ENCODE measurements around the gene MMAB. TPM values are rescaled to one million over a fixed set of nuclear protein-coding genes. Genes with fewer than 3 reads are reported as not detected.

Gene MMAB
- total and polyA plus RNA-seq, 2 experiments from 2014 or later: 6.7 to 26.8 TPM

GRCh38 chr12:109557200-109557599 is 16.1 kb downstream of the MMAB start:
- 0 out of 2 replicates have a peak, but pooled peaks cover 4% of the 10 kb centered on the region for H3K4me1 ChIP-seq (ENCODE audit: insufficient read depth)
- TF ChIP-seq EZH2 (IDR thresholded peaks at IDR 0.05; ENCODE audit: insufficient read depth, poor library complexity, severe bottlenecking) (no peak), EZH2phosphoT487 (IDR thresholded peaks at IDR 0.05; ENCODE audit: insufficient read depth, low read depth) (no peak)

GRCh38 chr12:109555431-109556315 is 17.6 kb downstream of the MMAB start:
- no peak overlapping the region for H2AFZ ChIP-seq
- H3K4me2 ChIP-seq (ENCODE audit: unreplicated experiment): no peak overlapping the region
- TF ChIP-seq EZH2phosphoT487 (IDR thresholded peaks at IDR 0.05; ENCODE audit: insufficient read depth, low read depth) (no peak), EZH2 (IDR thresholded peaks at IDR 0.05; ENCODE audit: insufficient read depth, poor library complexity, severe bottlenecking) (no peak)
- H3K9me2 ChIP-seq (ENCODE audit: insufficient read depth): no peaks in the 10 kb centered on the region
- no peak overlapping the region for H3K27ac ChIP-seq
- no peaks in the 10 kb centered on the region for H3K36me3 ChIP-seq (ENCODE audit: low read depth)
- H3K27me3 ChIP-seq (replicated peaks; ENCODE audit: insufficient read depth): peaks cover 26% of the 10 kb centered on the region
- no peaks in the 10 kb centered on the region for H3K79me2 ChIP-seq (ENCODE audit: insufficient read depth)
- in situ Hi-C loops (cut with MboI): no loop called here
- DNase-seq: no peak
- H3K4me1 ChIP-seq (ENCODE audit: insufficient read depth): 0 out of 2 replicates have a peak, but pooled peaks cover 4% of the 10 kb centered on the region
- WGBS, 2 experiments (ENCODE audit: low coverage in 1 of 2, low lambda C conversion rate in 2 of 2, missing lambda C conversion rate in 2 of 2): 60 to 66% methylated on average over 18 of the region's 18 CpGs
- no peak overlapping the region for H3K9ac ChIP-seq
- no peaks in the 10 kb centered on the region for H3K9me3 ChIP-seq (ENCODE audit: low read depth)
- H3K4me3 ChIP-seq: no peak overlapping the region
- no peaks in the 10 kb centered on the region for H4K20me1 ChIP-seq (ENCODE audit: insufficient read depth)
- no peaks in the 10 kb centered on the region for H3F3A ChIP-seq (ENCODE audit: insufficient read depth)

More at GRCh38 chr12:109557200-109557599, 16.1 kb downstream of the MMAB start:
- no peaks in the 10 kb centered on the region for H3F3A ChIP-seq (ENCODE audit: insufficient read depth)
- in situ Hi-C loops (cut with MboI): no loop called here
- no peak overlapping the region for H3K4me3 ChIP-seq
- H3K27me3 ChIP-seq (replicated peaks; ENCODE audit: insufficient read depth): peaks cover 26% of the 10 kb centered on the region
- no peaks in the 10 kb centered on the region for H4K20me1 ChIP-seq (ENCODE audit: insufficient read depth)
- no peaks in the 10 kb centered on the region for H3K9me3 ChIP-seq (ENCODE audit: low read depth)
- H3K79me2 ChIP-seq (ENCODE audit: insufficient read depth): no peaks in the 10 kb centered on the region
- no peak overlapping the region for H3K4me2 ChIP-seq (ENCODE audit: unreplicated experiment)
- H3K9ac ChIP-seq: no peak overlapping the region
- no peak for DNase-seq
- WGBS, 2 experiments (ENCODE audit: low coverage in 1 of 2, low lambda C conversion rate in 2 of 2, missing lambda C conversion rate in 2 of 2): 72 to 74% methylated on average over 9 to 10 of the region's 10 CpGs
- no peaks in the 10 kb centered on the region for H3K36me3 ChIP-seq (ENCODE audit: low read depth)
- no peak overlapping the region for H2AFZ ChIP-seq
- H3K27ac ChIP-seq: no peak overlapping the region
- H3K9me2 ChIP-seq (ENCODE audit: insufficient read depth): no peaks in the 10 kb centered on the region

GRCh38 chr12:109554761-109555160 is 18.5 kb downstream of the MMAB start:
- 0 out of 2 replicates have a peak, but pooled peaks cover 4% of the 10 kb centered on the region for H3K4me1 ChIP-seq (ENCODE audit: insufficient read depth)
- H3K4me3 ChIP-seq: no peak overlapping the region
- H4K20me1 ChIP-seq (ENCODE audit: insufficient read depth): no peaks in the 10 kb centered on the region
- WGBS, 2 experiments (ENCODE audit: low coverage in 1 of 2, low lambda C conversion rate in 2 of 2, missing lambda C conversion rate in 2 of 2): 57 to 65% methylated on average over 6 of the region's 6 CpGs
- H3K27ac ChIP-seq: no peak overlapping the region
- H3K9me2 ChIP-seq (ENCODE audit: insufficient read depth): no peaks in the 10 kb centered on the region
- TF ChIP-seq EZH2 (IDR thresholded peaks at IDR 0.05; ENCODE audit: insufficient read depth, poor library complexity, severe bottlenecking) (no peak), EZH2phosphoT487 (IDR thresholded peaks at IDR 0.05; ENCODE audit: insufficient read depth, low read depth) (no peak)
- H3K4me2 ChIP-seq (ENCODE audit: unreplicated experiment): no peak overlapping the region
- H3K27me3 ChIP-seq (replicated peaks; ENCODE audit: insufficient read depth): peaks cover 35% of the 10 kb centered on the region
- H3K9me3 ChIP-seq (ENCODE audit: low read depth): no peaks in the 10 kb centered on the region
- H3K36me3 ChIP-seq (ENCODE audit: low read depth): no peaks in the 10 kb centered on the region
- no peaks in the 10 kb centered on the region for H3K79me2 ChIP-seq (ENCODE audit: insufficient read depth)
- no peaks in the 10 kb centered on the region for H3F3A ChIP-seq (ENCODE audit: insufficient read depth)
- DNase-seq: no peak
- no peak overlapping the region for H2AFZ ChIP-seq
- H3K9ac ChIP-seq: no peak overlapping the region
- in situ Hi-C loops (cut with MboI): no loop called here

GRCh38 chr12:109553906-109554500 is 19.3 kb downstream of the MMAB start:
- Histone ChIP-seq H3K4me2 (ENCODE audit: unreplicated experiment) (no peak overlapping the region), H3K27me3 (replicated peaks; ENCODE audit: insufficient read depth) (peaks cover 42% of the 10 kb centered on the region), H3K9me2 (ENCODE audit: insufficient read depth) (no peaks in the 10 kb centered on the region), H3K4me3 (no peak overlapping the region), H4K20me1 (ENCODE audit: insufficient read depth) (no peaks in the 10 kb centered on the region), H3K79me2 (ENCODE audit: insufficient read depth) (no peaks in the 10 kb centered on the region), H3F3A (ENCODE audit: insufficient read depth) (no peaks in the 10 kb centered on the region), H3K9me3 (ENCODE audit: low read depth) (no peaks in the 10 kb centered on the region), H2AFZ (no peak overlapping the region), H3K27ac (no peak overlapping the region), H3K4me1 (ENCODE audit: insufficient read depth) (0 out of 2 replicates have a peak, but pooled peaks cover 4% of the 10 kb centered on the region), H3K9ac (no peak overlapping the region), H3K36me3 (ENCODE audit: low read depth) (no peaks in the 10 kb centered on the region)
- in situ Hi-C loops (cut with MboI): no loop called here
- TF ChIP-seq EZH2phosphoT487 (IDR thresholded peaks at IDR 0.05; ENCODE audit: insufficient read depth, low read depth) (no peak), EZH2 (IDR thresholded peaks at IDR 0.05; ENCODE audit: insufficient read depth, poor library complexity, severe bottlenecking) (no peak)
- peak; percentile 22 for DNase-seq
- 4% methylated on average over 16 of the region's 16 CpGs for WGBS, 2 experiments (ENCODE audit: low coverage in 1 of 2, low lambda C conversion rate in 2 of 2, missing lambda C conversion rate in 2 of 2)

All from GM23248 (cell line).